ENCODE results near the gene ZNF618. TPM values are rescaled to one million over a fixed set of nuclear protein-coding genes. Genes with fewer than 3 reads are reported as not detected.

ZNF618 gene
- total RNA-seq, 2 donors from 2014 or later, result 3.1 to 3.3 TPM

DNA sequence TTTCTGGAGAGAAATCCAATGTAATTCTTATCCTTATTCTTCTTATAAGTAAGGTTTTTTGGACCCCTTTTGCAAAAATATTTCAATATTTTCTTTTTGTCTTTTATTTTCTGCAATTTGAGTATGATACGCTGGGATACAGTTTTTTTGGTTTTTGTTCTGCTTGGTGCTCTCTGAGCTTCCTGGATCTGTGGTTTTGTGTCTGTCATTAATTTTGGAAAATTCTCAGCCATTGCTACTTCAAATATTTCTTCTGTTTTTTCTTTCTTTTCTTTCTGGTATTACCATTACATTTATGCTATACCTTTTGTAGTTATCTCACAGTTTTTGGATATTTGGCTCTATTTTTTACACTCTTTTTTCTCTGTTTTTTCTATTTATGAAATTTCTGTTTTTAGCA is 50.1 kb downstream of the ZNF618 start:
- Histone ChIP-seq H3K36me3 (no peaks in the 10 kb centered on the region), H3K4me1 (no peaks in the 10 kb centered on the region), H3K9ac (ENCODE audit: low read depth in 2 of 2, low read length in 2 of 2) (no peak overlapping the region), H3K4me3 (no peak overlapping the region), H3K27me3 (no peaks in the 10 kb centered on the region), H3K9me3 (no peaks in the 10 kb centered on the region), H3K27ac (no peak overlapping the region)
- intact Hi-C loops (cut with DNase I), result no loop called here
- TF ChIP-seq, protein P1, sequence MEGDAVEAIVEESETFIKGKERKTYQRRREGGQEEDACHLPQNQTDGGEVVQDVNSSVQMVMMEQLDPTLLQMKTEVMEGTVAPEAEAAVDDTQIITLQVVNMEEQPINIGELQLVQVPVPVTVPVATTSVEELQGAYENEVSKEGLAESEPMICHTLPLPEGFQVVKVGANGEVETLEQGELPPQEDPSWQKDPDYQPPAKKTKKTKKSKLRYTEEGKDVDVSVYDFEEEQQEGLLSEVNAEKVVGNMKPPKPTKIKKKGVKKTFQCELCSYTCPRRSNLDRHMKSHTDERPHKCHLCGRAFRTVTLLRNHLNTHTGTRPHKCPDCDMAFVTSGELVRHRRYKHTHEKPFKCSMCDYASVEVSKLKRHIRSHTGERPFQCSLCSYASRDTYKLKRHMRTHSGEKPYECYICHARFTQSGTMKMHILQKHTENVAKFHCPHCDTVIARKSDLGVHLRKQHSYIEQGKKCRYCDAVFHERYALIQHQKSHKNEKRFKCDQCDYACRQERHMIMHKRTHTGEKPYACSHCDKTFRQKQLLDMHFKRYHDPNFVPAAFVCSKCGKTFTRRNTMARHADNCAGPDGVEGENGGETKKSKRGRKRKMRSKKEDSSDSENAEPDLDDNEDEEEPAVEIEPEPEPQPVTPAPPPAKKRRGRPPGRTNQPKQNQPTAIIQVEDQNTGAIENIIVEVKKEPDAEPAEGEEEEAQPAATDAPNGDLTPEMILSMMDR (IDR thresholded peaks at IDR 0.05), result no peak
- DNase-seq, result no peak

GRCh38 chr9:113927277-113927676 is 51.2 kb downstream of the ZNF618 start:
- Histone ChIP-seq H3K4me3 (no peak overlapping the region), H3K36me3 (no peaks in the 10 kb centered on the region), H3K9ac (ENCODE audit: low read depth in 2 of 2, low read length in 2 of 2) (no peak overlapping the region), H3K27me3 (no peaks in the 10 kb centered on the region), H3K27ac (no peak overlapping the region), H3K9me3 (no peaks in the 10 kb centered on the region), H3K4me1 (no peaks in the 10 kb centered on the region)
- TF ChIP-seq, protein P1 (IDR thresholded peaks at IDR 0.05), result no peak
- DNase-seq, result no peak
- intact Hi-C loops (cut with DNase I), result no loop called here

DNA sequence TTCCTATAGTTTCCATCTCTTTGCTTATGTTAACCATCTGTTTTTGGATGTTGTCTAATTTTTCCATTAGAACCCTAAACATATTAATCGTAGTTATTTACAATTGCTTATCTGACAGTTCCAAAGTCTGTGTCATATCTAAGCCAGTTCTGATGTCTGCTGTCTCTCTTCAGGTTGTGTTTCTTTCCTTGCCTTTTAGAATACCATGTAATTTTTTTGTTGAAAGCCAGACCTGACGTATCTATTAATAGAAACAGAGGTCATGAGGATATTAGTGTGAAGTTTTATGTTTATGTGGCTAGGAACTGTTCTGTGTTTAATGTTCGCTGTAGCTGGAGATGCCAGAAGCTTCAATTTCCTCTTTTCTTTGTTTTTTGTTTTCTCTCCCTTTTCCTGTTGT is 52.2 kb downstream of the ZNF618 start:
- TF ChIP-seq, protein P1 (IDR thresholded peaks at IDR 0.05), result no peak
- H3K27ac ChIP-seq, result no peak overlapping the region
- no peak overlapping the region for H3K9ac ChIP-seq (ENCODE audit: low read depth in 2 of 2, low read length in 2 of 2)
- H3K36me3 ChIP-seq, result no peaks in the 10 kb centered on the region
- H3K4me3 ChIP-seq, result no peak overlapping the region
- no peaks in the 10 kb centered on the region for H3K4me1 ChIP-seq
- no peaks in the 10 kb centered on the region for H3K9me3 ChIP-seq
- intact Hi-C loops (cut with DNase I), result no loop called here
- H3K27me3 ChIP-seq, result no peaks in the 10 kb centered on the region
- DNase-seq, result no peak

GRCh38 chr9:113929634-113930389 is 53.7 kb downstream of the ZNF618 start:
- intact Hi-C loops (cut with DNase I), result no loop called here
- H3K4me1 ChIP-seq, result no peaks in the 10 kb centered on the region
- no peaks in the 10 kb centered on the region for H3K36me3 ChIP-seq
- H3K9me3 ChIP-seq, result no peaks in the 10 kb centered on the region
- peak; percentile 3 for DNase-seq
- H3K27ac ChIP-seq, result no peak overlapping the region
- H3K4me3 ChIP-seq, result no peak overlapping the region
- H3K27me3 ChIP-seq, result no peaks in the 10 kb centered on the region
- no peak overlapping the region for H3K9ac ChIP-seq (ENCODE audit: low read depth in 2 of 2, low read length in 2 of 2)
- TF ChIP-seq, protein P1 (IDR thresholded peaks at IDR 0.05), result no peak

DNA sequence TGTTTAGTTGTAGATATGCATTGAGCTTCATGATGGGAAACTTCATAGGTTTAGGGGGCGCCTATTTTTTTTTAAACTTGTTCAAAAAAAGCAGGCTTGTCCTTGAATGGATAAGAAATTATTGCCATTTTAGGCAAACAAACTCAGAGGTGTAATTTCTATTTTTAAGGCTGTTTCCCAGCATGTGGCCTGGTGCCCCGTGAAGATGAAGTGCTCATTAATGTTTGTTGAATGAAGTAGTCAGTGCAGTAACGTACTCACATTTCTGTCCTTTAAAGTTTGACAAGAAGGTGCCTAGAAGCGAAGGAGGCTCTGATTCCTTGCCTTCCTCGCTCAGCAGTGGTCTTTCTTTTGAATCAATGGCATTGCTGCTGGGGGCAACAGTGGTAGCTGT is 54.3 kb downstream of the ZNF618 start:
- Histone ChIP-seq H3K9me3 (no peaks in the 10 kb centered on the region), H3K36me3 (no peaks in the 10 kb centered on the region)
- TF ChIP-seq, protein P1 (IDR thresholded peaks at IDR 0.05), result no peak

More for the DNA sequence above, 54.3 kb downstream of the ZNF618 start:
- Histone ChIP-seq H3K4me1 (no peaks in the 10 kb centered on the region), H3K27ac (no peak overlapping the region), H3K4me3 (no peak overlapping the region), H3K27me3 (no peaks in the 10 kb centered on the region), H3K9ac (ENCODE audit: low read depth in 2 of 2, low read length in 2 of 2) (no peak overlapping the region)
- no peak for DNase-seq
- intact Hi-C loops (cut with DNase I), result no loop called here
